Measurements from ENCODE around the gene SPATA7. TPM values are rescaled to one million over a fixed set of nuclear protein-coding genes. Genes with fewer than 3 reads are reported as not detected.
A peak's percentile ranks its signal among the peaks of the same experiment; 100 is the strongest.
"Not testable (repeated sequence)": the region's sequence is repeated elsewhere in the genome, so short reads cannot be mapped to it uniquely, and the experiment has no call there.

Gene SPATA7
- total RNA-seq, 2 donors from 2014 or later: 4.8 to 5.3 TPM

DNA sequence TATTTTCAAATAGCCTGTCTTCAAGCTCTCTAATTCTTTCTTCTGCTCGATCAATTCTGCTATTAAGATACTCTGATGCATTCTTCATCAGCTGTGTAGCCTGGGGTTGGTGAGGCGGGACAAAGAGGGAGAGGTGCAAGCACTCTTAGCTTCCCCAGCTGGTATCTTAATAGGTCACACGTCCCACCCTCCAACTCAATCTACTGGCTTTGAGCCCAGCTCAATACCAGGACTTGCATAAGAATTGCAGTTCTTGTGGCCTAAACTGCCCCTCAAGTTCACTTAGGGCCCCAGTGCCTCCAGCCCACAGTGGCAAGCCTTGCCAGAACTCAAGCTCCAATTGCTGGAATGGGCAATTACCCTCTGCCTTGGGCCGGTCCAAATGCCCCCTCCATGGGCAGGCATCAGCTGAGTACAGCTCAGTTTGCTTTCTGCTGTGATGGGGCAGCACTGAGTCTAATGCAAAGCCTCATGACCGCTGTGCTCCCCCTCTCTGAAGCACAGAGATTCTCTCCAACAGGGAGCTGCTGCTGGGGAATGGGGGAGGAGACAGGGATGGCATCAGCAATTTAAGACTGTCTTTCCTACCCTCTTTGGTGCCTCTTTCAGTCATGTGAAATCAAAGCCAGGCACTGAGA is 5.6 kb upstream of the SPATA7 start:
- DNase-seq (no peak), ATAC-seq (replicated peaks in 1 of 2) (no peak)
- Mint-ChIP-seq H3K4me1 (ENCODE audit: low read depth) (no peaks in the 10 kb centered on the region), H3K9me3 (peaks cover 0 to 1% of the 10 kb centered on the region in 2 donors), H3K36me3 (ENCODE audit: insufficient read depth in 2 of 2) (no peaks in the 10 kb centered on the region), H3K27ac (no peak overlapping the region), H3K27me3 (ENCODE audit: low read depth) (peaks cover 7% of the 10 kb centered on the region), H3K4me3 (no peak overlapping the region)

DNA sequence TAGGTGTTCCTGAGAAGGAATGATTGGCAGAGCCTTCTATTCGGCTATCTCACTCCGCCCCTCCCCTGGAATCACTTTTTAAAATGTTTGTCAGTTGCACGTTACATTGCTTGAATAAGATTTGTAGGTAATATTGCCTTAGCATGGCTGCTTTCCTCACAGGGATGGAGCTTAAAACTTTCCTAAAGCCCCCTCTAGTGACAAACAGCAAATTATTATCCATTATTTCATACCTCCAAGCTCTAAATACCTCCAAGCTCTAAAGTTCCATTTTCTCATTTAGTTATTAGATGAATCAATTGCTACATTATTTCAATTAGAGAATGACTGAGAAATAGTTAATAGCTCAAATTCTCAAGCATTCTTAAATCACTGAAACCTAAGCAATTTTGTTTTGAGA is 5.1 kb upstream of the SPATA7 start:
- ATAC-seq (replicated peaks in 1 of 2) (no peak), DNase-seq (no peak)
- no peaks in the 10 kb centered on the region for H3K4me1 Mint-ChIP-seq (ENCODE audit: low read depth)
- peaks cover 7% of the 10 kb centered on the region for H3K27me3 Mint-ChIP-seq (ENCODE audit: low read depth)
- peaks cover 0 to 3% of the 10 kb centered on the region in 2 donors for H3K36me3 Mint-ChIP-seq (ENCODE audit: insufficient read depth in 2 of 2)
- no peak overlapping the region for H3K27ac Mint-ChIP-seq
- no peak overlapping the region for H3K4me3 Mint-ChIP-seq
- H3K9me3 Mint-ChIP-seq: peaks cover 0 to 1% of the 10 kb centered on the region in 2 donors

DNA sequence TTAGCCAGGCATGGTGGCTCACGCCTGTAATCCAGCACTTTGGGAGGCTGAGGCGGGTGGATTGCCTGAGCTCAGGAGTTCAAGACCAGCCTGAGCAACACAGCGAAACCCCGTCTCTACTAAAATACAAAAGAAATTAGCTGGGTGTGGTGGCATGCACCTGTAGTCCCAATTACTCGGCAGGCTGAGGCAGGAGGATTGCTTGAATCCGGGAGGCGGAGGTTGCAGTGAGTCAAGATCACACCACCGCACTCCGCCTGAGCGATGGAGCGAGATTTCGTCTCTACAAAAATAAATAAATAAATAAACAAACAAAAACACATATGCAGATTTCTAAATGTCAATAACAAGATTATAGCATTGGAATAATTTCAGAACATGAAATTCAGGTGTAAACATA is 3.8 kb upstream of the SPATA7 start:
- not testable (repeated sequence) for H3K27me3 Mint-ChIP-seq (ENCODE audit: low read depth); H3K4me1 Mint-ChIP-seq (ENCODE audit: low read depth); H3K9me3 Mint-ChIP-seq; H3K36me3 Mint-ChIP-seq (ENCODE audit: insufficient read depth in 2 of 2); ATAC-seq (replicated peaks in 1 of 2); H3K4me3 Mint-ChIP-seq; H3K27ac Mint-ChIP-seq; DNase-seq

DNA sequence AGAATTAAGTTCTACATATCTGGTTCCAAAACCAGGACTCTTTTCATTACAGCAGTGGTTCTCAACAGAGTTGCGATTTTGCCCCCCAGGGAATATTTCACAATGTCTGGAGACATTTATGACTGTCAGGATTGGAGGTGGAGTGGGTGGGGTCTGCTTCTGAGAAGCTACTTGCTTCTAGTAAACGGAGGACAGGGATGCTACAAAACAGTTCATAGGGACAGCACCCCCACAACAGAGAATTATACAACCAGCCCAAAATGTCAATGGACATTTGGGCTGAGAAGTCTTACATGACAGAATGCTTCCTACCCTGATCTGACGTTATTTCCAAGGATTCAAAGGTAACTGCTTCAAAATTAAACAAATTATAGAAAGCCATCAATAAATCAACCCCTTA is 739 bp upstream of the SPATA7 start:
- Mint-ChIP-seq H3K27me3 (ENCODE audit: low read depth) (no peaks in the 10 kb centered on the region), H3K4me1 (ENCODE audit: low read depth) (peaks cover 11% of the 10 kb centered on the region), H3K4me3 (peak overlapping the region; percentile 97 to 98), H3K27ac (peak overlapping the region; percentile 90), H3K36me3 (ENCODE audit: insufficient read depth in 2 of 2) (peaks cover 0 to 3% of the 10 kb centered on the region in 2 donors), H3K9me3 (no peaks in the 10 kb centered on the region)
- DNase-seq (no peak), ATAC-seq (replicated peaks in 1 of 2) (no peak)

DNA sequence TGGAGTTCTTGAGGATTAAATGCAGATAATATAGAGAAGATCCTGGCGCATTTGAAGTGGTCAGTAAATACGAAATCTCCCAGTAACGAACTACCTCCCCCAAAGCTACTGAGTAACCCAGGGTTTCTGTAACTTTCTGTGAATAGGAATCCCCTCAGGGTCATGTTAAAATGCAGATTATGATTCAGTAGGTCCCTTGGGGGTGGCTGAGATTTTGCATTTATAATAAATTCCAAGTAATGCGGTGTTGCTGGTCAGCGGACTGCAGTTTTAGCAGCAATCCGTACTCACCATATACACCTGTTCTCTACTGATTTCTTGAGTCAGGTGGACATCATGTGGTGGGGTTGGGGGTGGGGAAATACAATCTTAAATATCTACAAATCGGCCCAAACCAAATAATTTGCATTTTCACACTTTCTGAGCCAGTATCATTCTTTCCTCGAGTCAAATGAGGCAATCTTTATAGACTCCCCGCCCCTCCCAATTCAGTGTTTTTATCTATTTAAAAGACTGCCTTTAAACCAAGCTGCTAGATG is 868 bp downstream of the SPATA7 start:
- Mint-ChIP-seq H3K27ac (peak overlapping the region; percentile 35), H3K9me3 (no peaks in the 10 kb centered on the region), H3K27me3 (ENCODE audit: low read depth) (no peaks in the 10 kb centered on the region), H3K36me3 (ENCODE audit: insufficient read depth in 2 of 2) (peaks cover 0 to 3% of the 10 kb centered on the region in 2 donors), H3K4me3 (peak overlapping the region; percentile 97 to 98), H3K4me1 (ENCODE audit: low read depth) (peaks cover 11% of the 10 kb centered on the region)
- ATAC-seq (replicated peaks in 1 of 2) (no peak), DNase-seq (no peak)

DNA sequence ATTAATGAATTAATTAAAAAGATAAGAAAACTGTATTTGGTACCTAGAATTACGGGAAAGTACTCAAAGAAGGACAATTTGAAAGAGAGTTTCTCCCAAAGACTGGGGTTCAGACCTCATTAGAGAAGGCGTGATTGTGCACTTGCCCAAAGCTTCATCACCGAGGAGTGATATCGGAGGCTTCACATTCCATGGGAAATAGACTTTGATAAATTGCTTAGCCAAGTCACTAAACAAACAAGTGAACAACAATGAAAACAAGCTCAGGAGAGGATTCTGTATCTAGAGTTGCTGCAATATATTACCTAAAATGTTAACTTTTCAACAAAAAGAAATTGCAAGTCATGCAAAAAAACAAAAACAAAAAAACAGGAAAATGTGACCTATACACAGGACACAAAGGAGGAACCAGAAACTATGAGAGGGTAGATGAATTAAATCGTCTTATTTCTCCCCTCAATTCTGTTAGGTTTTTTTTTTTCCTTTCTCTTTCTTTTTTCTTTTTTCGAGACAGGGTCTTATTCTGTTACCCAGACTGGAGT is 3.4 kb downstream of the SPATA7 start:
- Mint-ChIP-seq H3K4me1 (ENCODE audit: low read depth) (peaks cover 11% of the 10 kb centered on the region), H3K27ac (no peak overlapping the region), H3K36me3 (ENCODE audit: insufficient read depth in 2 of 2) (peaks cover 0 to 3% of the 10 kb centered on the region in 2 donors), H3K4me3 (no peak overlapping the region), H3K27me3 (ENCODE audit: low read depth) (no peaks in the 10 kb centered on the region), H3K9me3 (no peaks in the 10 kb centered on the region)
- ATAC-seq (replicated peaks in 1 of 2) (no peak), DNase-seq (no peak)

DNA sequence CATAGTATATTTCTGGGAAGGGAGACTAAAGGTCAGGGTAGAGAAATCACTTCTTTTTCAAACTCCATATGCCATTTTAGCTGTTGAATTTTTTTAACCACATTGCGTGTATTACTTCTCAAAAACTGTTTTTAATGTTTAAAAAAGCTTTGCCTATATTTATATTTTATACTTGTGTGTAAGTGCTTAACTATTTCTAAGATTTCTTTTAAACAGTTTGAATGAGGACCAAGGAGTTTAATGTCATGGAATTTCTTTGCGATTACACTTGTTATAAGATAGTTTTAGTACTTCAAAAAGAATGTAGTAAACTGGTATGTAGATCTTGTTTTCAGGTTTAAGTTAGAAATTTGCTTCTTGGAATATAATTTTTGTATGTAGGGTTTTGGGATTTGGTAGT is 7.2 kb downstream of the SPATA7 start:
- no peaks in the 10 kb centered on the region for H3K4me1 Mint-ChIP-seq (ENCODE audit: low read depth)
- H3K4me3 Mint-ChIP-seq: no peak overlapping the region
- no peak overlapping the region for H3K27ac Mint-ChIP-seq
- DNase-seq (no peak), ATAC-seq (replicated peaks in 1 of 2) (no peak)
- H3K27me3 Mint-ChIP-seq (ENCODE audit: low read depth): no peaks in the 10 kb centered on the region
- no peaks in the 10 kb centered on the region for H3K9me3 Mint-ChIP-seq
- H3K36me3 Mint-ChIP-seq (ENCODE audit: insufficient read depth in 2 of 2): peaks cover 0 to 3% of the 10 kb centered on the region in 2 donors

DNA sequence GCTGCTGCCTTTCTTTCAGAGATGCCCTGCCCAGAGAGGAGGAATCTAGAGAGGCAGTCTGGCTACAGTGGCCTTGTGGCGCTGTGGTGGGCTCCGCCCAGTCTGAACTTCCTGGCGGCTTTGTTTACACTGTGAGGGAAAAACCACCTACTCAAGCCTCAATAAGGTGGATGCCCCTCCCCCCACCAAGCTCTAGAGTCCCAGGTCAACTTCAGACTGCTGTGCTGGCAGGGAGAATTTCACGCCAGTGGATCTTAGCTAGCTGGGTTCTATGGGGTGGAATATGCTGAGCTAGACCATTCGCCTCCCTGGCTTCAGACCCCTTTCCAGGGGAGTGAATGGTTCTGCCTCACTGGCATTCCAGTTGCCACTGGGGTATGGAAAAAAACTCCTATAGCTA is 25.6 kb downstream of the SPATA7 start:
- H3K4me1 Mint-ChIP-seq (ENCODE audit: low read depth): no peaks in the 10 kb centered on the region
- H3K4me3 Mint-ChIP-seq: no peak overlapping the region
- H3K36me3 Mint-ChIP-seq (ENCODE audit: insufficient read depth in 2 of 2): peaks cover 16 to 24% of the 10 kb centered on the region in 2 donors
- ATAC-seq (replicated peaks in 1 of 2): no peak
- peaks cover 13 to 29% of the 10 kb centered on the region in 2 donors for H3K9me3 Mint-ChIP-seq
- no peaks in the 10 kb centered on the region for H3K27me3 Mint-ChIP-seq (ENCODE audit: low read depth)
- no peak for DNase-seq
- no peak overlapping the region for H3K27ac Mint-ChIP-seq

DNA sequence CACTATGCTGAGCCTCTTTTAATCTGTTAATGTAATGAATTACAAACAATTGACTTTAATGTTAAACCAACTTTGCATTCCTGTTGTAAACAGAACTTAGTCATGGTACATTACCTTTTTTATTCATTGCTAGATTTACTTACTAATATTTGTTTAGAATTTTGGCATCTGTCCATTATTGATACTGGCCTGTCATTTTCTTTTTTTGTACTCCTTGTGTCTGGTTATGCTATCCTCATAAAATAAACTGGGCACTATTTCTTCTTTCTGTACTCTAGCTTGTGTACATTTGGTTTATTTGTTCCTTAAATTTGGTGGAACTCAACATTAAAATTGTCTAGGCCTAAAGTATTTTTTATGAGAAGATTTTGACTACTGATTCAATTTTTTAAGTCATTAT is 32.1 kb downstream of the SPATA7 start:
- no peak overlapping the region for H3K4me3 Mint-ChIP-seq
- H3K9me3 Mint-ChIP-seq: peaks cover 13 to 17% of the 10 kb centered on the region in 2 donors
- H3K36me3 Mint-ChIP-seq (ENCODE audit: insufficient read depth in 2 of 2): peaks cover 17 to 26% of the 10 kb centered on the region in 2 donors
- H3K4me1 Mint-ChIP-seq (ENCODE audit: low read depth): peaks cover under 1% of the 10 kb centered on the region
- DNase-seq (no peak), ATAC-seq (replicated peaks in 1 of 2) (no peak)
- H3K27ac Mint-ChIP-seq: no peak overlapping the region
- no peaks in the 10 kb centered on the region for H3K27me3 Mint-ChIP-seq (ENCODE audit: low read depth)

DNA sequence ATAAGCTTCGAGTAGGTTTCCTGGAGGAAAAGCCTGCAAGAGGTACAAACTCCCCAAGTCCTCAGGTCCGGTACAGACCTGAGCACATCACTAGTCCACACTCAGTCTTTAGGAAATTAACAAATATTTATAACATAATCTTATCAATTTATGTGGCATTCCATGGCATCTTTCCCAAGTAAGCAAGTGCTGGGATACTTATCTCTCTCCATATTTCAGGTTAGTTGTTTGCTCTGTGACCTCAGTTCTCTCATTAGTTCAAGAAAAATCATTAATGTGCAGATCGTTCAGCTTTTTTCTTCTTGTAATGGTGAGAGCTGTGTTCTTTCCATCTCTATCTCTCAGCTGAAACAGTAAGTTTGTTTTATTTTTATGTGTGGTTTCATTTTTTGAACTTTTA is 34.7 kb downstream of the SPATA7 start:
- H3K27ac Mint-ChIP-seq: no peak overlapping the region
- H3K27me3 Mint-ChIP-seq (ENCODE audit: low read depth): no peaks in the 10 kb centered on the region
- ATAC-seq (replicated peaks in 1 of 2) (no peak), DNase-seq (no peak)
- H3K9me3 Mint-ChIP-seq: peaks cover 9 to 13% of the 10 kb centered on the region in 2 donors
- H3K4me3 Mint-ChIP-seq: no peak overlapping the region
- H3K36me3 Mint-ChIP-seq (ENCODE audit: insufficient read depth in 2 of 2): peaks cover 11 to 21% of the 10 kb centered on the region in 2 donors
- H3K4me1 Mint-ChIP-seq (ENCODE audit: low read depth): peaks cover 7% of the 10 kb centered on the region

DNA sequence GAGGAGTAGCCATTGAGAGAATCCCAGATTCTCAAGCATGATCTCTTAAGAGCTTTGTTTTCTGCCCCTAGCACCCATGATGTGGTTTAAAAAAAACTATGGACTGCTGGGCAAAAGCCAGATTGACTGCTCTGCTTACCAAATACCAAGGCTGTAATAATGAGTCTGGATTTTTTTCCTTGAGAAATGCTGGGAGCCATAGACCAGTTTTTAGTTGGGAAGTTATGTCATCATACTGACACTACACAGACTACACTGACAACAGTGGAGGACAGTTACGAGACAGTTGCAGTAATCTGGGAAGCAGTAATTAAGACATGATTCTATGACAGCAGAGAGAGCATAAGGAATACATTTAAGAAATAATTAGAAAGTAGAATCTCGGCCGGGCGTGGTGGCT is 35.8 kb downstream of the SPATA7 start:
- Mint-ChIP-seq H3K27me3 (ENCODE audit: low read depth) (no peaks in the 10 kb centered on the region), H3K4me3 (no peak overlapping the region), H3K27ac (no peak overlapping the region), H3K9me3 (peaks cover 3 to 5% of the 10 kb centered on the region in 2 donors), H3K36me3 (ENCODE audit: insufficient read depth in 2 of 2) (peaks cover 6 to 14% of the 10 kb centered on the region in 2 donors), H3K4me1 (ENCODE audit: low read depth) (peaks cover 7% of the 10 kb centered on the region)
- ATAC-seq (replicated peaks in 1 of 2) (no peak), DNase-seq (no peak)

DNA sequence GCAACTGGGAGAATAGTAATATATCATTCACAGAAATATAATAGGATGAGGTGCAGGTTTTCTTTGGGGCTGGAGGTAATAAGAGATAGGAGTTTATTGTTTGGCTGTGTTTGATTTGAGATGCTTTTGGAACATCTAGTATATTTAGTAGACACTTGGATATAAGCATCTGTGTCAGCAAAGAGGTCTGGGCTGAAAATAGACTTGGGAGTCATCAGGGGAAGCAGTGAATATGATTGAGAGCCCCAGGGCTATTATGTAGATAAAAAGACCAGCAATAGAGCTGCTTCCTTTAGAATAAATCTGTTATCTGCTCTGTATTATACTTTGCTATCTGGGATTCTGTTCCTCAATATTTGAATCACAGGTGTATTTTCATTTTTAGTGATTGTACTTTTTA is 36.6 kb downstream of the SPATA7 start:
- Mint-ChIP-seq H3K27me3 (ENCODE audit: low read depth) (no peaks in the 10 kb centered on the region), H3K4me1 (ENCODE audit: low read depth) (peaks cover 7% of the 10 kb centered on the region), H3K4me3 (no peak overlapping the region), H3K27ac (no peak overlapping the region), H3K9me3 (peaks cover 3 to 5% of the 10 kb centered on the region in 2 donors), H3K36me3 (ENCODE audit: insufficient read depth in 2 of 2) (peaks cover 6 to 14% of the 10 kb centered on the region in 2 donors)
- DNase-seq (no peak), ATAC-seq (replicated peaks in 1 of 2) (no peak)

DNA sequence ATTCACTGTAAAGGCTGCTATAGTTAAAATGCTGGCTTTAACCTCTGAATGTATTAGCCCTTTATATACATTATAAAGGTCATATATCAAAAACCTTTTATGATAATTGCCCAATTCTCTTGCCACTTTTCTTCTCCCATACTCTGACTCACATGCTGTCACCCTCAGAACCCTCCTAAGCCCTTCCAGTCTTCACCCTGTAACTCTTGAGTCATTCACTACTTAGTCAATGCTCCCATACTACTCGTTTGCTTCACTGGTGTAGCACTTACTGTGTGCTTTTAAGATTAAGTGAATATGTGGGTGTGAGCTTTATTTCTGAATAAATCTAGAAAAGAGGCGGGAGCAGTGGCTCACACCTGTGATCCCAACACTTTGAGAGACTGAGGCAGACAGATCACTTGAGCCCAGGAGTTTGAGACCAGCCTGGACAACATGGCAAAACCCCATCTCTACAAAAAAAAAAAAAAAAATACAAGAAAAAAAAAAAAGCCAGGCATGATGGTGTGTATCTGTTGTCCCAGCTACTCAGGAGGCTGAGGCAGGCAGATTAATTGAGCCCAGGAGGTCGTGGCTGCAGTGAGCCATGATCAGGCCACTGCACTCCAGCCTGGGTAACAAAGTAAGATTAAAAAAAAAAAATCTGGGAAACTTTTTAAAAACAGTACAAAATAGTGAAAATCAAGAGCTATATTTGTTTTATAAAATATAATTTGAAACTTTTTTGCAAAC is 37.6 kb downstream of the SPATA7 start:
- peaks cover 0 to under 1% of the 10 kb centered on the region in 2 donors for H3K9me3 Mint-ChIP-seq
- peak in 1 of 2 donors; percentile 5 for DNase-seq
- peaks cover 7% of the 10 kb centered on the region for H3K4me1 Mint-ChIP-seq (ENCODE audit: low read depth)
- H3K4me3 Mint-ChIP-seq: no peak overlapping the region
- peaks cover 1 to 7% of the 10 kb centered on the region in 2 donors for H3K36me3 Mint-ChIP-seq (ENCODE audit: insufficient read depth in 2 of 2)
- H3K27me3 Mint-ChIP-seq (ENCODE audit: low read depth): no peaks in the 10 kb centered on the region
- H3K27ac Mint-ChIP-seq: no peak overlapping the region
- peak; percentile 93 to 98 for ATAC-seq (replicated peaks in 1 of 2)
